Measurements from ENCODE around the gene GATC.

Gene GATC

DNA sequence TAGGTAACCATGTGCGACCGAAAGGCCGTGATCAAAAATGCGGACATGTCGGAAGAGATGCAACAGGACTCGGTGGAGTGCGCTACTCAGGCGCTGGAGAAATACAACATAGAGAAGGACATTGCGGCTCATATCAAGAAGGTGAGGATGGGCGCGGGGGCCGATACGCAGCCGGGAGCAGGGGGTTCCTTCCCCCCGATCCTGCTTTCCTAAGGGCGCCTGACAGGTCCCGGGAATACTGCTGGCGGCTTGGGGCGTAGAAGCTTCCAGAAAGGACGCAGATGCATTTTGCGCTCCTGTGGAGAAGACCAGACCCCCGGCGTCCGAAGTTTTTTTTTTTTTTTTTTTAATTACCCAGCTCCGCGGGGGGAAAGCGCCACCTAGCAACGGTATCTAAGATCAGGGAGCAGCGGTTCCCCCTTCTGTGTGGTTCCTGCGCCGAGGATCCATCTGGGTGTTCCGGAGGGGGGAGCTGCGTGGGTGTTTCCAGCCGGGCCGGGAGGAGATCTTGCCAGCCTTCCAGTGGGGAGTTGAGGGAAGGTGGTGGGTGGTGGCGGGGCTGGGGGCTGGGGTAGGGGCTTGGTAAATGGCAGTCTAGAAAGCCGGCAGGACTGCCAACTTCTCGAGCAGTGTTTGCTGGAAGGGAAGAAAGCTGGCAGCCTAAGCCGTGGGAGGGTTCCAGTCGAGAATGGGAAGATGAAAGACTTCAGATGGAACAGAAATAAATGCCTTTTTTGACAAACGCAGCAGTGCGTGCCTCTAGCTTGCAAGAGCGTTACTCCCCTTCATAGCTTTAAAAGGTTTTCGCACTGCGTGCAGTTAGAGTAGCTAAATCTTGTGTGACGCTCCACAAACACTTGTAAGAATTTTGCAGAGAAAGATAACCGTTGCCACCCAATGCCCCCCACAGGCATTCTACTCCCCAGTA is 50.4 kb downstream of the GATC start:
- TF ChIP-seq, protein P1, sequence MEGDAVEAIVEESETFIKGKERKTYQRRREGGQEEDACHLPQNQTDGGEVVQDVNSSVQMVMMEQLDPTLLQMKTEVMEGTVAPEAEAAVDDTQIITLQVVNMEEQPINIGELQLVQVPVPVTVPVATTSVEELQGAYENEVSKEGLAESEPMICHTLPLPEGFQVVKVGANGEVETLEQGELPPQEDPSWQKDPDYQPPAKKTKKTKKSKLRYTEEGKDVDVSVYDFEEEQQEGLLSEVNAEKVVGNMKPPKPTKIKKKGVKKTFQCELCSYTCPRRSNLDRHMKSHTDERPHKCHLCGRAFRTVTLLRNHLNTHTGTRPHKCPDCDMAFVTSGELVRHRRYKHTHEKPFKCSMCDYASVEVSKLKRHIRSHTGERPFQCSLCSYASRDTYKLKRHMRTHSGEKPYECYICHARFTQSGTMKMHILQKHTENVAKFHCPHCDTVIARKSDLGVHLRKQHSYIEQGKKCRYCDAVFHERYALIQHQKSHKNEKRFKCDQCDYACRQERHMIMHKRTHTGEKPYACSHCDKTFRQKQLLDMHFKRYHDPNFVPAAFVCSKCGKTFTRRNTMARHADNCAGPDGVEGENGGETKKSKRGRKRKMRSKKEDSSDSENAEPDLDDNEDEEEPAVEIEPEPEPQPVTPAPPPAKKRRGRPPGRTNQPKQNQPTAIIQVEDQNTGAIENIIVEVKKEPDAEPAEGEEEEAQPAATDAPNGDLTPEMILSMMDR (conservative IDR thresholded peaks at IDR 0.05; ENCODE audit: control insufficient read depth, insufficient read depth, low read depth, low read length), result no peak
- peak; percentile 65 for DNase-seq (ENCODE audit: low read depth)
- peak overlapping the region; percentile 96 for H3K4me3 ChIP-seq (ENCODE audit: control insufficient read depth, low read depth, low read length)

DNA sequence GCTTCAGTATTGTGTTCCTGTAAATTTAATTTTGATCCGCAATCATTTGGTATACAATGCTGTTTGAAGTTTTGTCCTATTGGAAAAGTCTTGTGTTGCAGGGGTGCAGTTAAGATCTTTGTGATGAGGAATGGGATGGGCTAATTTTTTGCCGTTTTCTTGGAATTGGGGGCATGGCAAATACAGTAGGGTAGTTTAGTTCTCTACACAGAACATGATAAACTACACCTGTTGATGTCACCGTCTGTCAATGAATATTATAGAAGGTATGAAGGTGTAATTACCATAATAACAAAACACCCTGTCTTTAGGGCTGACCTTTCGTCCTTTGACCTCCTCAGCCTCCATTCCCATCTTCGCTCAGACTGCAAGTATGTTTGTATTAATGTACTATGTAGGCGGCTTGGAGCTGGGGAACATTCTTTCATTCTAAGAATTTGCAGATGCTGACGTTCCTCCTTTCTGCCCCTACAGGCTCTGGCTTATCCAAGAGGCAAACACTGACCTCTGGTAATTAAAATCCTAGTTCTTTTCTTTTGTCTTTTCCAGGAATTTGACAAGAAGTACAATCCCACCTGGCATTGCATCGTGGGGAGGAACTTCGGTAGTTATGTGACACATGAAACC is 51.4 kb downstream of the GATC start:
- TF ChIP-seq, protein P1 (conservative IDR thresholded peaks at IDR 0.05; ENCODE audit: control insufficient read depth, insufficient read depth, low read depth, low read length), result no peak
- peak; percentile 22 for DNase-seq (ENCODE audit: low read depth)
- peak overlapping the region; percentile 96 for H3K4me3 ChIP-seq (ENCODE audit: control insufficient read depth, low read depth, low read length)

DNA sequence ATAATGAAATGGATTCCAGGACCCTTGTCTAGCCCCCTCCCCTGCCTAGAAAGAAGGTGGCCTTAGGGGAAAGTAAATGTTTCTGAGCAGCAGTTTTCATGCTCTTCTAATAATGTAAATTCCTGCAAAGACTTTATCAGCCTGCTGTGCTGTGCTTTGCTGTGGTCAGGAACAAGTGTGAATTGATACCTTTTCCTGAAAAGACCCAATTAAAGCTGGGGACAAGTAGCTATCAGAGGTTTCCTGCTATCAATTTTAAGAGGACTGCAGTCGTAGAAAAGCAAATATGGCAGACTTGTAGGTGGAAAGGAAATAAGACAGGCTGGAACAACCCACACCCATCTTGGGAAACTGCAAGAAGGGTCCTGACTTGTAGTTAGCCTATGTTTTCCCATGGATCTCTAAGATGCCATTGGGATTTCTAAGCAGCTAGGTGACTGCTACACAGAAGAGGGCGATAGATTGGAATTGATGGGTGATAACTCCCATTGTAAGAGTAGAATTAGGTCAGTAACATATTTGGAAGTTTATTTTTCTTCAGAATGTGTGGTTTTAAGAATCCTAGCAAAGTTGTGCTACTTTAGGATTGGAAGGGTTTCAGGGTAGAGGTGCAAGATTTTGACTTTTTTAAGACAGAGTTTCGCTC is 52.7 kb downstream of the GATC start:
- no peak for DNase-seq (ENCODE audit: low read depth)
- no peak overlapping the region for H3K4me3 ChIP-seq (ENCODE audit: control insufficient read depth, low read depth, low read length)
- TF ChIP-seq, protein P1 (conservative IDR thresholded peaks at IDR 0.05; ENCODE audit: control insufficient read depth, insufficient read depth, low read depth, low read length), result no peak

DNA sequence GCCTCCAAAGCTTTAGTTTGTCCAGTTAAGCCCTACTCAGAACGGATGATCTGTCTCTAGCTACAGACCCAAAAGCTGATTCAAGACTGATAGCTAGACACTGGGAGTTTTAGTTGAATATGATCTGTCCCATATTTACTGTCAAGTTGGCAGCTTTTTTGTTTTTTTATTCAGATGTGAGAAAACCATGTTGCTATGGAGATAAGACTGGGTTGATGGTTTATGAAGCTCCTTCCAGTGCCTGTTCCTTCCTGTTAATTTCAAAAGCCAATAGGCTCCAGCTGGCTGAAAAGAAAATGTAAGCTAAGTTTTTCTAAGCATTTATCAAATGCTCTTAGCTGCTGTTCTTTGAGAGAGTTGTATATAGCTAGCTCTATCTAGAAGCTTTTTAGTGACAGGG is 54.3 kb downstream of the GATC start:
- no peak overlapping the region for H3K4me3 ChIP-seq (ENCODE audit: control insufficient read depth, low read depth, low read length)
- TF ChIP-seq, protein P1 (conservative IDR thresholded peaks at IDR 0.05; ENCODE audit: control insufficient read depth, insufficient read depth, low read depth, low read length), result no peak
- peak; percentile 22 for DNase-seq (ENCODE audit: low read depth)

DNA sequence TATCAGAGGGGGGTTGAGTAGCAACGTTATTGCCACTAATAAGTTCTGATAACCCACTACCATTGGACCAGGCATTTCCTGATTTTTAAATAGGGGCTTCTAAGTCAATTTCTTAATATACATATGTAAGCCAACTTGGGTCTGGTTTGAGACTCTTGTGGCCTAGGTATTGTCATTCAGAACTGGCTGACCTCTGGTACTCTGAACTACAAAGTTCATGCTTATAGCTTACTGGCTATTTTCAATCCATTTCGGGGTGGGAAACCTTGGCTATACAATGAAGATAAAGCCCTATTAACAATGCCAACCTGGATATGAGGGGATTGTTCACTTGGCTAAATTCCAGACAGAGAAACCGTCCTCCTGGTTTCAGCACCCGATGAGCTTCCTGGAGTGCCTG is 58.3 kb downstream of the GATC start:
- no peak for DNase-seq (ENCODE audit: low read depth)
- H3K4me3 ChIP-seq (ENCODE audit: control insufficient read depth, low read depth, low read length), result no peak overlapping the region
- TF ChIP-seq, protein P1 (conservative IDR thresholded peaks at IDR 0.05; ENCODE audit: control insufficient read depth, insufficient read depth, low read depth, low read length), result no peak

DNA sequence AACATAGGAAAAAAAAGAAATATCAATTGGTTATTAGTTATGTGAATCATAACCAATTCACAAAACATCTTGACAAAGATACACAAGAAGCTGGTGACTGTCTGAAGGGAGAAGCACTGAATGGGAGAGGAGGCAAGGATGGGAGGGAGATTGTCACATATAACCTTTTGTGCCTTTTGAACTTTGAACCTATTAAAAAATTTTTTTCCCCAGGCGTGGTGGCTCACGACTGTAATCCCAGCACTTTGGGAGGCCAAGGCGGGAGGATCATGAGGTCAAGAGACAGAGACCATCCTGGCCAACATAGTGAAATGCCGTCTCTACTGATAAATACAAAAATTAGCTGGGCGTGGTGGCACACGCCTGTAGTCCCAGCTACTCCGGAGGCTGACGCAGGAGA is 62.3 kb downstream of the GATC start:
- TF ChIP-seq, protein P1 (conservative IDR thresholded peaks at IDR 0.05; ENCODE audit: control insufficient read depth, insufficient read depth, low read depth, low read length), result no peak
- DNase-seq (ENCODE audit: low read depth), result no peak
- H3K4me3 ChIP-seq (ENCODE audit: control insufficient read depth, low read depth, low read length), result no peak overlapping the region
